ENCODE measurements around the gene LRRC18.

DNA sequence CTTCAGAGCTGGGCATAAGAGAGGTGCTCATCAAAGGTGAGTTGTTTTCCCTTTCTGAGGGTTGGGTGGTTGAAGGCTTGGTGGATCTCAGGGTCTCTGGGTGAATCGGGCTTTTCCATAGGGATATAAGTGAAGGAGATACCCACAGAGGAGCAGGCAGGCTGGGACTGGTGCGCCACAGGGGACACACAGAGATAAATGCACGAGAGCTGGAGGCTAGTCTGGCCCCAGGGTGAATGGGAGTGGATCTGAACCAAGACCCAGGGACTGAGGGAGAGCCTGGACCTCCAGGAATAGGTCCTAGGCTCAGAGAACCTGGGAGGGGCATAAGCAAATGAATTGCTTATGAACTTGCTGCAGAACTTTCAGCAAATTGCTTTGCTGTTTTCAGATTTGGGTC, 61.5 kb downstream of the LRRC18 start:
- TF ChIP-seq, protein P1, sequence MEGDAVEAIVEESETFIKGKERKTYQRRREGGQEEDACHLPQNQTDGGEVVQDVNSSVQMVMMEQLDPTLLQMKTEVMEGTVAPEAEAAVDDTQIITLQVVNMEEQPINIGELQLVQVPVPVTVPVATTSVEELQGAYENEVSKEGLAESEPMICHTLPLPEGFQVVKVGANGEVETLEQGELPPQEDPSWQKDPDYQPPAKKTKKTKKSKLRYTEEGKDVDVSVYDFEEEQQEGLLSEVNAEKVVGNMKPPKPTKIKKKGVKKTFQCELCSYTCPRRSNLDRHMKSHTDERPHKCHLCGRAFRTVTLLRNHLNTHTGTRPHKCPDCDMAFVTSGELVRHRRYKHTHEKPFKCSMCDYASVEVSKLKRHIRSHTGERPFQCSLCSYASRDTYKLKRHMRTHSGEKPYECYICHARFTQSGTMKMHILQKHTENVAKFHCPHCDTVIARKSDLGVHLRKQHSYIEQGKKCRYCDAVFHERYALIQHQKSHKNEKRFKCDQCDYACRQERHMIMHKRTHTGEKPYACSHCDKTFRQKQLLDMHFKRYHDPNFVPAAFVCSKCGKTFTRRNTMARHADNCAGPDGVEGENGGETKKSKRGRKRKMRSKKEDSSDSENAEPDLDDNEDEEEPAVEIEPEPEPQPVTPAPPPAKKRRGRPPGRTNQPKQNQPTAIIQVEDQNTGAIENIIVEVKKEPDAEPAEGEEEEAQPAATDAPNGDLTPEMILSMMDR (IDR thresholded peaks at IDR 0.05), result no peak
- TF ChIP-seq POLR2A (IDR thresholded peaks at IDR 0.05), result no peak

All from adrenal gland (tissue), 5 donors.